ENCODE measurements around the gene PLD4. TPM values are rescaled to one million over a fixed set of nuclear protein-coding genes. Genes with fewer than 3 reads are reported as not detected.
A peak's percentile ranks its signal among the peaks of the same experiment; 100 is the strongest.

PLD4 gene
- total and polyA plus RNA-seq, 9 of the 15 experiments (the other 6 are each of a cell fraction or from before 2014, with no cell fraction given), result 0.18 to 0.24 TPM; not detected in 7

GRCh38 chr14:104932676-104933631 lies 8.3 kb downstream of the PLD4 start (continued):
- TF ChIP-seq ZNF277 (CRISPR knock-in tag; IDR thresholded peaks at IDR 0.05; ENCODE audit: borderline replicate concordance) (no peak), TBP (optimal IDR thresholded peaks at IDR 0.05; ENCODE audit: low read depth, low read length) (peak; percentile 29), PML (IDR thresholded peaks at IDR 0.05; ENCODE audit: low read length) (no peak), MTA3 (IDR thresholded peaks at IDR 0.05; ENCODE audit: borderline replicate concordance) (0 out of 2 replicates have a peak, but pooled peaks have one; percentile 25), KHSRP (IDR thresholded peaks at IDR 0.05) (no peak), POLR2G (IDR thresholded peaks at IDR 0.05; ENCODE audit: low read depth, low read length) (peak; percentile 73), FIP1L1 (IDR thresholded peaks at IDR 0.05; ENCODE audit: low read depth, low read length, poor library complexity, severe bottlenecking) (peak; percentile 24), RAD21 (CRISPR knock-in tag; conservative IDR thresholded peaks at IDR 0.05 in 1 of 2, IDR thresholded peaks at IDR 0.05 in 1 of 2) (peak in 1 of 2 experiments; percentile 32; a peak in 1 of 4 replicates), ATF1 (CRISPR knock-in tag; IDR thresholded peaks at IDR 0.05) (no peak), ATF1 (tag; IDR thresholded peaks at IDR 0.05) (no peak), MYBL2 (IDR thresholded peaks at IDR 0.05; ENCODE audit: low read depth) (no peak), MYBL2 (CRISPR knock-in tag; IDR thresholded peaks at IDR 0.05; ENCODE audit: borderline replicate concordance) (no peak), SMARCC2 (IDR thresholded peaks at IDR 0.05; ENCODE audit: low read depth) (no peak)
